Measurements from ENCODE around the gene TMEM167B. TPM values are rescaled to one million over a fixed set of nuclear protein-coding genes. Genes with fewer than 3 reads are reported as not detected.
A peak's percentile ranks its signal among the peaks of the same experiment; 100 is the strongest.

The TMEM167B gene
- polyA plus RNA-seq, 1 donor = 40.9 TPM

DNA sequence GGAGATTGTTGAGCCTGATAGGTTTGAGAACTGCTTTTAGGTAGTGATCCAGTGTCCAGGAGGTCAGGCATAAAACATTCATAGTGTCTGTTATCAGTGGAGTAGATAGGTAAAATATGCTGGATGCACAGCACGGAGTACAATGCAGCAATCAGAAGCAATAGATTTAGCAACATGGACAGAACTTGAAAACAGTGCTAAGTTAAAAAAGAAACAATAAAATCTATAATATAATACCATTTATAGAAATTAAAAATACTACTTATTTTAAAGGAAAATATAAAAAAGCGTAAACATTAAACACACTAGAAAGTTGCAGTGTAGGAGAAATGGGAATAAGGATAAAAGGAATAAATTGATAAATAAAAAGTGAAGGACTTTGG is 11.3 kb upstream of the TMEM167B start:
- DNase-seq = no peak

DNA sequence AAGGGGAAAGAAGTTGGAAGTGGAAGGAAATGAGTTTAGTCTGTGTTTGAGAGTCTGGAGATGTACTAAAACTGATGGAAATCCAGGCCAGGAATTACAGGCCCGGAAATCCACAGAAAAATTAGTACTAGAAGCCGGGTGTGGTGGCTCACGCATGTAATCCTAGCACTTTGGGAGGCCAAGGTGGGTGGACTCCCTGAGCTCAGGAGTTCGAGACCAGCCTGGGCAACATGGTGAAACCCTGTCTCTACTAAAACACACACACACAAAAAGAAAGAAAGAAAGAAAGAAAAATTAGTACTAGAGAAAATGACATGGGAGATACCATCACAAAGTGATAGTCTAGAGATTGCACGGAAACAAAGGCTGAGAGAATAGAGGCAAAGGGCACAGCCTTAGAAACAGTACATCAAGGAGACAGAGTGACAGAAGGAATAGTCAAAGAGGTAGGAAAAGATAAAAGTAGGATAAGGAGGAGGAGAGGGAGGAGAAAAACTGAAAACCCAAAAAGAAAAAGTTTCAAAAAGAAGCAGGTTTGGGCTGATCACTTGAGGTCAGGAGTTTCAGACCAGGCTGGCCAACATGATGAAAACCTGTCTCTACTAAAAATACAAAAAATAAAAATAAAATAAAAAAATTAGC is 10.0 kb upstream of the TMEM167B start:
- no peak for DNase-seq

DNA sequence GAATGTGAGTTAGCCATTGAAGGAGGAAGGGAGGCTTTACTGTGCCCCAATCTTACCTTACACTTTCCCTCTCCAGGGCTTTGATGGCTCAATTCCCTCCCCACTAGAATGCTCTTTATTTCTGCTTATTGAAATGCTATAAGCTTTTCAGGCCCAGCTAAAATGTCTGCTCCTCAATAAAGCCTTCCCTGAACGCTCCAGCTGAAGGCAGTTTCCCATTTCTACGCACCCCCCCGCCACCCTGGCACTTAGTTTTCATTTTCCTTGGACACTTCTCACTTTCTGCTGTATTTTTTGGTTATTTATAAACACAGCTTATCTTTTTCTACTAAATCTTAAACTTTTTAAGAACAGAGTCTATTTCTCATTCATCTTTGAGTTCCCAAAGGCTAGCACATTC is 7.1 kb upstream of the TMEM167B start:
- no peak for DNase-seq

DNA sequence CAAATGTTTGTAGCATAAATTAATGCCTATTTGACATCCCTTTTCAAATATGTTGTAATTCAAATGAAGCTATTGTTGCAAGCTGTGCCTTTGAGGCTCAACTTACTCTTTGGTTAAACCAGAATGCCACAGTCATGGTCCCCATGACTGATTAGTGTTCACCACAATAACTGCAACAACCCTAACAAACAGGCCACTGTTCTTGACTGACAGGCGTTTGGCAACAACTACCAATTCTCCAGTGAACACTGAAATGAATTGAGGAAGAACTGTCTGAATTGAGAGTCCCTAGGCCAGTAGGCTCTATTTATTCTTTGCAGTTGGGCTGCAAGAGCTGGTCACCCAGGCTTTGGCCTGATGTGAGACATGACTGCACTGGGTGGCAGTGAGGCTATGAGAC is 6.6 kb upstream of the TMEM167B start:
- DNase-seq = no peak

DNA sequence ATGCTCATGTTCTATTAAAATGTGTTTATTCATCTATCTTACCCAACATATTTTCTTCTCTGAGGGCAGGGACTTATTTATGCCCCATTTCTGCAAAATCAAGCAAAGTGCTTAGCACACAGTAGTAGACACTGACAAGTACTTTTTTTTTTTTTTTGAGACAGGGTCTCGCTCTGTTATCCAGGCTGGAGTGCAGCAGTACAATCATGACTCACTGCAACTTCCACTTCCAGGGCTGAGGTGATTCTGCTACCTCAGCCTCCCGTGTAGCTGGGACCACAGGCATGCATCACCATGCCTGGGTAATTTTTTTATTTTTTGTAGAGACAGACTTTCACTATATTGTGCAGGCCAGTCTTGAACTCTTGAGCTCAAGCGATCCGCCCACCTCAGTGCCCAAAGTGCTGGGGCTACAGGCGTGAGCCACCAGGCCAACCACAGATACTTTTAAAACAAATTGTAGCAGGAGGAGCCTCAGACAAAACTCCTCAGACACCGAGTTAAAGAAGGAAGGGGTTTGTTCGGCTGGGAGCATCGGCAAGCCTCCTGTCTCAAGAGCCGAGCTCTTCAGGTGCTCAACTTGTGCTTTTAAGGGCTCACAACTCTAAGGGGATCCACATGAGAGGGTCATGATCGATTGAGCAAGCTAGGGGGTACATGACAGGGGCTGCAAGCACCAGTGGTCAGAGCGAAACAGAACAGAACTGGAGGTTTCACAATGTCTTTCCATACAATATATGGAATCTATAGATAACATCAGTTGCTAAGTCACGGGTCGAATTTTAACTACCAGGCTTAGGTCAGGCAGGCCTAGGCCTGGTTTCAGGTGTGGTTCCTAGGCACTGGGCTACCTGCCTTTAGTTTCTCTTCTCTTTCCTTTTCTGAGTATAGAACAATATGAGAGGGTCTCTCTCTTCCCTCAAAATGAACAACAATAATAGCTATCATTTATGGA is 5.7 kb upstream of the TMEM167B start:
- no peak for DNase-seq

DNA sequence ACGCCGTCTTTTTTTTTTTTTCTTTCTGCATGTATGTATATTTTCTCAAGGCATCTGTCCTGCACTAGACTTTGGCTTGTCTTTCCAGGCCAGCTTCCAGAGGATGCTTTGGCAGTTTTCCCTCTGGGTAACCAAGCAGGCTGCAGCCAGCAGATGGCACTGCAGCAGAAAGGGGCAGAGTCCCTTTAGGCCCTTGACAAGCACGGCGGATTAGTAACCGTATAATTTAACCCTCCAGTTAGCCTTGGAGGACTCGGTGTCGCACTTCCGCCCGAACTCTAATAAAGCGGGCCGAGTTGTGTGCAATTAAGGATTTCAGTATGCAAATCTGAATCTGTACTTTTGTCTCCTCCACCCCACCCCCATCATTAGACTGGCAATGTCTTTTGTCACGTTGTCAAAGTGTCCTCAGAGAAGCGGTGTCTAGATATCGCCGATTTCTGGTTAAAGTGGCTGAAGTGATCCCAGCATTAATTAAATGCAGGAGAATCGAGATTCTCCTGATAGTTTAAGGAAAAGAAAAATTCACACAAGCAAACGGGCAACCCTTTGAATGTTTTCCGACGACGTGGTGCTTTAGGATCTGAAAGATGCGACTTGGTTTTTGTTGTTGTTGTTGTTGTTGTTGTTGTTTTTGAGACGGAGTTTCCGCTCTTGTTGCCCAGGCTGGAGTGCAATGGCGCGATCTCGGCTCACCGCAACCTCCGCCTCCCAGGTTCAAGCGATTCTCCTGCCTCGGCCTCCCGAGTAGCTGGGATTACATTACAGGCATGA is 1.1 kb upstream of the TMEM167B start:
- peak; percentile 42 for DNase-seq

DNA sequence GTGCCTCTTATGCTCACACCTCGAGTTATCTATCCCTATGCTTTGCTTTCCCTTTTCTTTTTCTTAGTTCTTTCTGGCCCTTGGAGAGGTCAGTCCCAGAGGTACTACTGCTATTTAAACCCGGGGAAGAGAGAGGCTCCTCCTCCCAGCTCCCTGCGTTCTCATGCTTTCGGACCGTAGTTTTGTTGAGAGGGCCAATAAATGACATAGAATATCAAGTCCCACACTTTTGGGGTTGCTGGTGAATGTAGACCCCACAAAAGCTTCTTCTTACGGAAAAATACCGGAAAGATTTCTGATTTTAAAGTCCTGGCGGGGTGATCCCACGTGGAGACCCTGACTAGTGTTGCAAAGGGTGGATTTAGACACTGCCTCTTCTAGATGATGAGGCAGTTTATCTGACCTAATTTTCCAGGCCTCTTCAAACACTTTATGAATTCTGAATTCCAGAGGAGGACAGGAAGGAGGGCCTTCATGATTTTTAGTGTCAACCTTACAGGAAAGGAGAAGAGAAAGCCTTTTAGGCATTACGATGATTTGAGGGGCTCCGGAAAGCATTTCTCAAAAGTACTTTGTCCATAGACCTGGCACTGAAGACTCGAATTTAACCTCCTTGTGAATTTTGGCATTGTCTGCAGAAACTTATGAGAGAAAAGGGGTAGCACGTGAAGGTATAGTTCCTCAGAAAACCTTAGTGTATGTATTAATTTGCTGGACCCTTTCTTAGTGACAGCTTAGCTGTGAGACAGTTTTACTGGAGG is 694 bp downstream of the TMEM167B start:
- DNase-seq = no peak

DNA sequence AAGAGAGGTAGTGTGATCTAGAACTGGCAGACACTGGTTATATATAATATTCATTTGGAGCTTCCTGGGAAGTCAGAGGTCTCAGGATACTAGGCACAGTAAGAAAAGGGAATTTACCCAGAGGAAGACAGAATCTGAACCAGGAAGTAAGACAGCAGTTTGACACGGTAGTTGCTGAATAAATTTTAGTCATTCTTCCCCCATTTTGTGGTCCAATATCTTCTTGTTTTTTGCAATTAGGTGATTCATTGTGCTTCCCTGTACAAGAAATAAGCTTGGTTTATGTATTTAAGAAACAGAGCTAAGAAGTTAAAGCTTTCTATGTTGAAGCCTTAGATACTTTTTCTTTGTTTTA is 1.3 kb downstream of the TMEM167B start:
- DNase-seq = no peak

DNA sequence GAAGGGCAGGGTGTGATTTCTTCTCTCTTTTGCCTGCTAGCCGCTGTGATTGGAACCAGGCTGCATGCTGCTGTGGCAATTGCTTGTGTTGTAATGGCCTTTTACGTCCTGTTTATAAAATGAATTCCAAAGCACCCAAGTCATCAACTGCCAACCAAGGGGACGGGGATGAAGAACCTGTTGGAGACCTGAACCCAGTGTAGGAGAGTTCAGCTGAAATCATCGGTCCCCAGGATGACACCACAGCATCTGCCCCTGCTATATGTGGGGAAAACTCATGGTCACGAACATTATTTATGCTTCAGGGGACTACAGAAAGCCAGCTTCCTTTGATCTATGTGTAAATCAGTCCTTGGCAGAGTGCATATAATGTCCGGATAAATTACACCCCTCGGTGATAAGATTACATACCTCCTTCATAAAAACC is 3.8 kb downstream of the TMEM167B start:
- DNase-seq = no peak

DNA sequence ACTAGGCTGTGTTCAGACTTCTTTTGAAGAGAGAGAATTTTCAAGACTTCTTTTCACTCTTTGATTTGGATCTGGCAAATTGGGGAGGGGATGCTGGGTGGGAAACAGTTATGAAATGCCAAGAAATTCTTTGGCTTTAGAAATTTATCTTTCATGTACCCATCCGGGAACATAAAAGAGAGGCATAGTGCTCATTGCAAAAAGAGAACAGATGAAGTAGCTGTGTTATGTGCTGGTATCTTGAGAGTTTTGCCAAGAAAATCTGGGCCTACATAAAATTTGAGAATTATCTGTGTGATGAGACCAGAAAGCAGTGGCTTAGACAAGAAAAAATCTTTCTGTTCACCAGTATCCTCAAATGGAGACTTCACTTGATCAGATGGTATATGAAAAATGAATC is 4.3 kb downstream of the TMEM167B start:
- DNase-seq = no peak

DNA sequence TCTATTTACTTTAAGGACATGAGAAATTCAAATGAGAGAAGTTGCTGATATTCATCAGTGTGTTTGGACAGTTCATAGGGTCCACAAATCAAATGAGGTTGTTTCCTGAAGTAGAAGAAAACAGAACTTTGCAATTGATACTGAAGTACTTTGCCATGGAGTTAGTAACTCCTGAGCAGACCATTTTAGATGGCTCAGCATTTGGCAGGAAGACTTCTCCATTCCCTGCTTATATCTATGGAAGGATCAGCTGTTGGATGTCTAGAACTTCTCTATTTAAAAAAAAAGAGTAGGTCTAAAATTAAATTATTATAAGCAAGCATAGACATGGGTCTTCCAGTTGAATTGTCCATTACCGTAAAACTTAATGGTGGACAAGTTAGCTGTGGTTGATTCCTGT is 5.1 kb downstream of the TMEM167B start:
- DNase-seq = no peak

DNA sequence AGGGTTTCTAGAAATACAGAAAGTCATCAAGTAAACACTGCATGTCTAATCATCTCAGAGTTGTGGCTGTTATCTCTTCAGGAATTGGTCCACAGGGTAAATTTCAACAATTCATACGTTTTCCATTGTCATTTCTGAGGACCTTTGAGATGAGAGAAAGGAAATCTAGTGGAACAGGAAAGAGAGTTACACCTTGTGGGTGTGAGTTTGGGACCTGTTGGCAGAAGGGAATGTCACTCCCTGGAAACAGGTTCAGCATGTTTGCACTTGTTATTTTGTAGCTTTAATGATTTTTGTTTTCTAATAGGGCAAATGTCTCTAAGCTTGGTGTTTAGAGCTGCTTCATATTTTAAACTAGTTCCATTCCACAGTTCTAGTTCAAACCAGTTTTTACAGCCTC is 5.6 kb downstream of the TMEM167B start:
- no peak for DNase-seq

DNA sequence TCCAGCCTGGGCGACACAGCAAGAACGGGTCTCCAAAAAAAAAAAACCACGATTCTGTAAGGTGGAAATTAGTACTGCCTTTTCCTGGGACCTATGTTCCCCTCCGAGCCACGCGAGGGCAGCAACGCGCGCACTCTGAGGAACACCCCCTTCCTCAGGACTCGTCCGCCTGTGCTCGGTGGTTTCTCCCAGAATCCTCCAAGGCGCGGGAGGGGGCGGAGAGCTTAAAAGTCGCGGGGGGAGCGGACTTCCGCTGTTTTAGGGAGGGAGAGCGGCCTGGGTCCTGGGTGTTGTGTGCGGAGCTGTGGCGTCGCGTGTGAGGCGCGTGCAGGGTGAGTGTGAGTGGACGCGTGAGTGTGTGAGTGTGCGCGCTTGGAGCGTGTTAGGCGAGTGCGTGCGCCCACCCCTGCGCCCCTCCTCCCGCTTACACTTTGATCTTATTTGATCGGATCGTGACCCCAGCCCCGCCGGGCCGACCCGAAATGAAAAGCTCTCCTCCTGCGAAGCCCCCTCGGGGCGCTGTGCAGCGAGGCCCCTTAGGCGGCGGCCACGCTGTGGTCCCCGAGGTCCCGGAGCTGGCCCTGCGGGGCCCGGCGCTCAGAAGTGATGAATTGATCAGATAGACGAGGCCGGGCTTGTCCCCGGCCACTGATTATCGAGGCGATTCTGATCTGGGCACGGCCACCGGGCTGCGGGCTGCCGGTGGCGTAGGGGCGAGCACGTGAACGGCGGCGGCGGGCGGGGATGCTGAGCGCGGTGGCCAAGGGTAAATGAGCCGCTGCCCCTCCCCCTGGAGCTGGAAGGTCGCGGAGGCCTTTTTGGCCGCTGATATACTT is 9.6 kb downstream of the TMEM167B start:
- DNase-seq = peak; percentile 99

DNA sequence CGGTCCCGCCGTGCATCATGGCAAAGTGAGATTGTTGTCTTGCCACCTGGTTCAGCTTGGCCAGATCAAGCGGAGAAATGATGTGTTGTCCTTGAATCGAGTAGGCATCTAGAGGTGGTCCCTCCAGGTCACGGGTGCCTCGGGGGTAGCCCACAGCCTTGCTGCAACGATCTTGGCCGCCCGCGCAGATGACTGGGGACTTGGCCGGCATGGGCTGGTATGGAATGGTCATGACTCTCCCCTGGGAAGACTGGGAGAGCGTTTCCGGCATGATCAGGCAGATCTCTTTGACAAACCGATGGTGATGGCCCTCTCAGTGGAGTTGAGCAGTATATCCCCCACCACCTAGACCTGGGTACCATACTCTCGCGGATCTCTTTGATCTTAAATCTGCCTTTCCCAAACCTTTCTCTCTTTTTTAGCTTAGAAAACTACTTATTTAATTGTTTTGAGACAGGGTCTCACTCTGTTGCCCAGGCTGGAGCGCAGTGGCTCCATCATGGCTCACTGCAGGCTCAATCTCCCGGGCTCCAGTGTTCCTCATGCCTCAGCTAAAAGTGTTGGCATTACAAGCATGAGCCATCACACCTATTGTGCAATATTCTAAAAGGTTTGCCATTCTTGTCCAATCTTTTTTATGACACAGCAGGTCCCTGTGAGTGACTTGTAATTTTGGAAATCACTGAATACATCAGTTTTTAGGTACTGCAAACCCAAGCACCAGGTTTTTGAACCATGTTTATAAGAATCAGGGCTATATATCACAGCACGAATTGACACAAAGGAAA is 14.0 kb downstream of the TMEM167B start:
- no peak for DNase-seq

DNA sequence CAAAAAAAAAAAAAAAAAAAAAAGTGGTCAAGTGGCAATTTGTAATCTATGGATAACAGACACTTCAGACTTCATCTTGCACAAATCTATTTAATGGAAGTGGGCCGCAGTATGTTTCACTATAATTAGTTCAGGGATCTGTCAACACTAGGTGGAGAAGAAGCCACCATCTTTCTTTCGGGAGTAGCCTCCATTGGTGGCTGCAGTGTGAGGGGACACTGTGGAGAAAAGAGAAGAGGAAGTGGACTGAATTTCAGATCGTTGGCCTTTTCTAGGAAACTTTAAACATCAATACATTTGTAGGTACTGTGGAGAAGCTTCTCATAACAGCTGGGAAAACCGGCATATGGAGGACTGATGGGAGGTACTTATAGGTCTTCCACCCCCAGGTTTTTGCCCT is 15.3 kb downstream of the TMEM167B start:
- DNase-seq = no peak

DNA sequence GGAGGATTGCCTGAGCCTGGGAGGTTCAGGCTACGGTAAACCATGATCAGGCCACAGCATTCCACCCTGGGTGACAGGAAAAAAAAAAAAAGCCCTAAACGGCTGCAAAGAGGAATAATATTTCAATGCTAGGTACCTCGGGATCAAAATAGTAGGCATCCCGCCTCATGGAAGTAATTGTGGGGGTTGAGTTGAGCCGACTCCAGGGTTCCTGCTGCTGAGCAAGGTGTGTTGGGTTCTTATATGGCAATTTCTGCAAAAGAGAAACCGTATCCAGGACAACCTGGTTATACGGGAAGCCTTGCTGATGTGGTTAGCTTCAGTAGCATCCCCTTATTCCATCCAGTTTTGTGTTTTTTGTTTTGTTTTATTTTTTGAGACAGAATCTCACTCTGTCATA is 17.2 kb downstream of the TMEM167B start:
- DNase-seq = no peak

DNA sequence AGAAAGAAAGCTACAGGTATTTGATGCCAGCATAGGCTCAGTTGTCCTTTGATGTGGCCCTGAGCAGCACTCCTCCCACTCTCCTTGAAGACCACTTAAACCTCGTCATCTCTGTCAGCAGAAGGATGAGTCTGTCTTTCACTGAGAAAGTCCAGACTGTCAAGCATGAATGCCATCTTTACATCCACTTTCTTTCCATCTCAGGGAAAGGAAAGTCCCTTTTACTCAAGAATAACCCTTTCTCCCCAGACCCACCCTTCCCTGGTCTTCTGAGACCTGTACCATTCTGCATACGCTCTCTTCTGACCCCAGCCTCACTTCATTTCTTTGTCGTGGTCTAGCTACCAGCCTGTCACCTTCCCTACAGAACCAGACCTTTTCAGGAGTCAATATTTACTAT is 19.3 kb downstream of the TMEM167B start:
- no peak for DNase-seq

DNA sequence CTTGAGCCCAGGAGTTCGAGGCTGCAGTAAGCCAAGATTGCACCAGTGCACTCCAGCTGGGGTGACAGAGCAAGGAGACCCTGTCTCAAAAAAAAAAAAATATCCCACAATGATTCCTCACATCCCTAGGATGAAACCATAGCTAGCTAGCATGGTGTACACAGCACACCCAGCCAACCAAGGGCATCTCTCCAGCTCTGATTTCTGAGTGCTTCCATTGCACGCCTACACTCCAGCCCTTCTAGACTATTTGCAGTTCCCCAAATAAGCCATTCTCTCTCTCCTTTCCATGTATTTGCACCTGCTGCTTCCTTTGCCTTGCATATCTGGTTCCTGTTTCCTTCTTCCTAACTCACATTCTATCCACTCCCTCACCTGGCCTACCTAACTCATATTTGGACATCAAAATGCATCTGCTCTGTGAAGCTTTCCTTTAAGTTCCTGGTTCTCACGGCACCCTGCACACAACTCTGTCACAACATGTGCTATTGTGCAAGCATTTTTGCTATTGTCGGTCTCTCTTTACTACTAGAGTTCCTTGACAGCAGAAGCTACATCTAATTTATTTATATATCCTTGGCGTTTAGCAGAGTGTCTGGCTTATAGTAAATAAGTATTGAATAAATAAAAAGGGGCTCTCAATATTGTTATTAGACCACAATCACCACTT is 21.0 kb downstream of the TMEM167B start:
- DNase-seq = no peak

DNA sequence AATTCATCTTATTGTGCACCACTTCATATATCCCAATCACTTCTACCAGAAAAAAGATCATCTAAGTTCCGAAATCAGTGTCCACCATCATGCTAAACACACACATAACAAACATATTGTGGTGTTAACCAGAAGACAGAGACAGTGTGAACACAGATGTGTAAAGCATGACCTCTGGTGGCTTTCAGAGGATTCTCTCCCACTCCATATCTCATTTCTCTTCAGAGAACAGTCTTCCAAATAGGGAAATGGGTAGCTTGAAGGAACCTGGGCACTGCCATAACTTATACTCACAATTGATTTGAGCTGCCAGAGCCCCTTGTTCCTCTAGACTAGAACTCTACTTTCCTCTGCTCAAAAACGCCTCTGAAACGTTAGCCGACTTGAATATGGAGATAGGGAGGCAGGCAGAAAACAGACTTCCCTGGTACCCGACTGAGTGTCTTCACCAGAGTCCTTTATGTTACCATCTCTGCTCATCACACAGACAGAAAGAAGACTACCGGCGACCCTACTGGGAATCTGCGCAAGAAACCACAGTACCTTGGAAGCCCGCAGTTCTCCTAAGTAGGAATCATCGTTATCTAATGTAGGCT is 21.6 kb downstream of the TMEM167B start:
- DNase-seq = no peak

Data from left kidney (tissue), 2 donors.